SK-N-DZ (cell line): ENCODE measurements around the gene NLRX1.
"Not testable (repeated sequence)": the region's sequence is repeated elsewhere in the genome, so short reads cannot be mapped to it uniquely, and the experiment has no call there.

Source experiments
- DNase-seq: peaks from one replicate; pipeline ENCODE4 v3.0.0-alpha.2; 2015; ENCODE audit warnings: low spot score

NLRX1 gene

GRCh38 chr11:119153049-119153818 lies 15.3 kb upstream of the NLRX1 start:
- no peak for DNase-seq

- no peak for DNase-seq
Measured at GRCh38 chr11:119154178-119154577, 14.3 kb upstream of the NLRX1 start.

- DNase-seq, result no peak
Measured at GRCh38 chr11:119155733-119156492, 12.6 kb upstream of the NLRX1 start.

- DNase-seq, result no peak
Measured at GRCh38 chr11:119156496-119156895, 12.0 kb upstream of the NLRX1 start.

GRCh38 chr11:119157063-119157462 lies 11.5 kb upstream of the NLRX1 start:
- no peak for DNase-seq

GRCh38 chr11:119158467-119158866 lies 10.1 kb upstream of the NLRX1 start:
- DNase-seq, result no peak

- DNase-seq, result no peak
Measured at GRCh38 chr11:119160151-119160550, 8.4 kb upstream of the NLRX1 start.

GRCh38 chr11:119161871-119162270 lies 6.7 kb upstream of the NLRX1 start:
- DNase-seq, result no peak

- no peak for DNase-seq
Measured at GRCh38 chr11:119166368-119167076, 2.0 kb upstream of the NLRX1 start.

GRCh38 chr11:119167077-119167458 lies 1.5 kb upstream of the NLRX1 start:
- not testable (repeated sequence) for DNase-seq

- no peak for DNase-seq
Measured at GRCh38 chr11:119167933-119168332, 592 bp upstream of the NLRX1 start.

GRCh38 chr11:119169282-119169719 lies 776 bp downstream of the NLRX1 start:
- DNase-seq, result no peak

GRCh38 chr11:119172513-119172912 lies 4.0 kb downstream of the NLRX1 start:
- DNase-seq, result no peak

- no peak for DNase-seq
Measured at GRCh38 chr11:119173453-119173852, 4.9 kb downstream of the NLRX1 start.

GRCh38 chr11:119175493-119176077 lies 7.1 kb downstream of the NLRX1 start:
- DNase-seq, result peak; percentile 71

GRCh38 chr11:119178166-119178680 lies 9.7 kb downstream of the NLRX1 start:
- no peak for DNase-seq

- no peak for DNase-seq
Measured at GRCh38 chr11:119179342-119179741, 10.8 kb downstream of the NLRX1 start.

- no peak for DNase-seq
Measured at GRCh38 chr11:119179983-119180382, 11.5 kb downstream of the NLRX1 start.

- no peak for DNase-seq
Measured at GRCh38 chr11:119180729-119181676, 12.5 kb downstream of the NLRX1 start.

GRCh38 chr11:119181677-119182412 lies 13.3 kb downstream of the NLRX1 start:
- no peak for DNase-seq
